IPS-20b (cell line): ENCODE results near the gene ITGAL.

ENCODE experiments used
- H3K27ac ChIP-seq: one replicate; pipeline ENCODE4 v1.5.1; 2013; ENCODE audit warnings: low read length
- H3K27me3 ChIP-seq: 2 replicates; pipeline ENCODE4 v1.6.1; 2013; ENCODE audit warnings: mild to moderate bottlenecking, low read length, inconsistent platforms; ENCODE audit not compliant: insufficient read depth
- H3K36me3 ChIP-seq: 2 replicates; pipeline ENCODE4 v1.6.1; 2013; ENCODE audit warnings: low read depth, mild to moderate bottlenecking, inconsistent platforms, low read length, moderate library complexity; ENCODE audit not compliant: insufficient read depth
- H3K4me1 ChIP-seq: 2 replicates; pipeline ENCODE4 v1.6.1; 2013; ENCODE audit warnings: mild to moderate bottlenecking, control low read depth, inconsistent platforms, low read length, moderate library complexity; ENCODE audit not compliant: insufficient read depth
- H3K4me3 ChIP-seq: 2 replicates; pipeline ENCODE4 v1.5.1; 2013; ENCODE audit warnings: mild to moderate bottlenecking, low read length, inconsistent platforms
- H3K9ac ChIP-seq: 2 replicates; pipeline ENCODE4 v1.6.1; 2013; ENCODE audit warnings: low read depth, mild to moderate bottlenecking, inconsistent platforms, low read length, moderate library complexity
- H3K9me3 ChIP-seq: 2 replicates; pipeline ENCODE4 v1.6.1; 2013; ENCODE audit warnings: mild to moderate bottlenecking, low read depth, low read length, inconsistent platforms; ENCODE audit not compliant: insufficient read depth

The ITGAL gene

GRCh38 chr16:30541502-30542329 is 69.2 kb downstream of the ITGAL start:
- H3K9ac ChIP-seq, result peak overlapping the region; percentile 66; the same call in 1 of the 2 replicates

GRCh38 chr16:30543067-30543466 is 70.5 kb downstream of the ITGAL start:
- peaks cover 33% of the 10 kb centered on the region for H3K4me1 ChIP-seq
- H3K9ac ChIP-seq, result no peak overlapping the region; the same call in 1 of the 2 replicates

More at GRCh38 chr16:30541502-30542329, 69.2 kb downstream of the ITGAL start:
- no peak overlapping the region for H3K27ac ChIP-seq
- no peaks in the 10 kb centered on the region for H3K9me3 ChIP-seq
- H3K4me3 ChIP-seq, result peak overlapping the region; percentile 48
- no peaks in the 10 kb centered on the region for H3K36me3 ChIP-seq
- peaks cover 33% of the 10 kb centered on the region for H3K4me1 ChIP-seq
- no peaks in the 10 kb centered on the region for H3K27me3 ChIP-seq

GRCh38 chr16:30546115-30546514 is 73.6 kb downstream of the ITGAL start:
- peaks cover 37% of the 10 kb centered on the region for H3K4me1 ChIP-seq
- H3K27me3 ChIP-seq, result no peaks in the 10 kb centered on the region
- H3K9ac ChIP-seq, result no peak overlapping the region
- H3K27ac ChIP-seq, result no peak overlapping the region
- no peaks in the 10 kb centered on the region for H3K36me3 ChIP-seq
- no peak overlapping the region for H3K4me3 ChIP-seq
- H3K9me3 ChIP-seq, result no peaks in the 10 kb centered on the region

More at GRCh38 chr16:30543067-30543466, 70.5 kb downstream of the ITGAL start:
- H3K27ac ChIP-seq, result no peak overlapping the region
- no peaks in the 10 kb centered on the region for H3K36me3 ChIP-seq
- no peaks in the 10 kb centered on the region for H3K27me3 ChIP-seq
- no peaks in the 10 kb centered on the region for H3K9me3 ChIP-seq
- no peak overlapping the region for H3K4me3 ChIP-seq

- Histone ChIP-seq H3K36me3 (peaks cover 5% of the 10 kb centered on the region; the same call in 1 of the 2 replicates), H3K9ac (no peak overlapping the region), H3K27ac (no peak overlapping the region)
These were observed 76.1 kb downstream of the ITGAL start for GRCh38 chr16:30548416-30549253.

GRCh38 chr16:30551781-30552180 is 79.2 kb downstream of the ITGAL start:
- no peak overlapping the region for H3K9ac ChIP-seq
- no peaks in the 10 kb centered on the region for H3K9me3 ChIP-seq
- H3K27ac ChIP-seq, result no peak overlapping the region
- no peaks in the 10 kb centered on the region for H3K27me3 ChIP-seq
- peaks cover 21% of the 10 kb centered on the region for H3K36me3 ChIP-seq
- H3K4me1 ChIP-seq, result peaks cover 9% of the 10 kb centered on the region; the same call in 1 of the 2 replicates
- H3K4me3 ChIP-seq, result no peak overlapping the region

More at GRCh38 chr16:30548416-30549253, 76.1 kb downstream of the ITGAL start:
- no peaks in the 10 kb centered on the region for H3K9me3 ChIP-seq
- H3K27me3 ChIP-seq, result no peaks in the 10 kb centered on the region
- peak overlapping the region; percentile 38; the same call in 1 of the 2 replicates for H3K4me3 ChIP-seq
- H3K4me1 ChIP-seq, result peaks cover 12% of the 10 kb centered on the region

- H3K4me3 ChIP-seq, result no peak overlapping the region
- no peaks in the 10 kb centered on the region for H3K27me3 ChIP-seq
- H3K9ac ChIP-seq, result no peak overlapping the region
- H3K27ac ChIP-seq, result no peak overlapping the region
- peaks cover 21% of the 10 kb centered on the region for H3K36me3 ChIP-seq
- H3K9me3 ChIP-seq, result no peaks in the 10 kb centered on the region
- peaks cover 9% of the 10 kb centered on the region; the same call in 1 of the 2 replicates for H3K4me1 ChIP-seq
These were observed 80.4 kb downstream of the ITGAL start for GRCh38 chr16:30552956-30553355.

GRCh38 chr16:30553393-30553899 is 80.9 kb downstream of the ITGAL start:
- Histone ChIP-seq H3K9me3 (no peaks in the 10 kb centered on the region), H3K27ac (no peak overlapping the region), H3K27me3 (no peaks in the 10 kb centered on the region), H3K36me3 (peaks cover 21% of the 10 kb centered on the region), H3K9ac (no peak overlapping the region), H3K4me1 (peaks cover 9% of the 10 kb centered on the region; the same call in 1 of the 2 replicates), H3K4me3 (no peak overlapping the region)

GRCh38 chr16:30554557-30555314 is 82.2 kb downstream of the ITGAL start:
- no peak overlapping the region for H3K27ac ChIP-seq
- no peak overlapping the region for H3K4me3 ChIP-seq
- no peaks in the 10 kb centered on the region for H3K9me3 ChIP-seq
- H3K27me3 ChIP-seq, result no peaks in the 10 kb centered on the region
- H3K36me3 ChIP-seq, result peaks cover 21% of the 10 kb centered on the region
- no peak overlapping the region for H3K9ac ChIP-seq
- 0 out of 2 replicates have a peak, but pooled peaks cover 3% of the 10 kb centered on the region for H3K4me1 ChIP-seq

- no peak overlapping the region for H3K27ac ChIP-seq
These were observed 83.0 kb downstream of the ITGAL start for GRCh38 chr16:30555315-30556124.

GRCh38 chr16:30556125-30556473 is 83.6 kb downstream of the ITGAL start:
- Histone ChIP-seq H3K4me3 (no peak overlapping the region), H3K27me3 (no peaks in the 10 kb centered on the region), H3K9me3 (no peaks in the 10 kb centered on the region), H3K4me1 (0 out of 2 replicates have a peak, but pooled peaks cover 6% of the 10 kb centered on the region), H3K9ac (no peak overlapping the region), H3K36me3 (peaks cover 21% of the 10 kb centered on the region), H3K27ac (no peak overlapping the region)

More at GRCh38 chr16:30555315-30556124, 83.0 kb downstream of the ITGAL start:
- Histone ChIP-seq H3K36me3 (peaks cover 21% of the 10 kb centered on the region), H3K4me1 (0 out of 2 replicates have a peak, but pooled peaks cover 3% of the 10 kb centered on the region), H3K4me3 (no peak overlapping the region), H3K9me3 (no peaks in the 10 kb centered on the region), H3K27me3 (no peaks in the 10 kb centered on the region), H3K9ac (no peak overlapping the region)
